Astrocyte (in vitro differentiated cells and primary cell): Measurements from ENCODE around the gene TAAR1. TPM values are rescaled to one million over a fixed set of nuclear protein-coding genes. Genes with fewer than 3 reads are reported as not detected.

Experiments used
- DNase-seq: peaks from one replicate; pipeline ENCODE4 v3.0.0-alpha.2; 2010; ENCODE audit warnings: low read depth
- FAIRE-seq: peaks from 2 replicates; lab custom pipeline; 2011; peaks lifted over from hg19 to GRCh38; lab: Jason Lieb, UNC
- H2AFZ ChIP-seq: 2 replicates; pipeline ENCODE4 v1.6.0; 2012; ENCODE audit warnings: low read depth, low read length, inconsistent platforms
- H3K27ac ChIP-seq: 2 replicates; pipeline ENCODE4 v1.5.1; 2011; ENCODE audit warnings: low read depth, low read length, inconsistent platforms
- H3K27me3 ChIP-seq: 2 replicates; pipeline ENCODE4 v1.6.0; 2011; ENCODE audit warnings: low read length, inconsistent platforms; ENCODE audit not compliant: insufficient read depth
- H3K36me3 ChIP-seq: 2 replicates; pipeline ENCODE4 v1.5.1; 2011; ENCODE audit warnings: low read length, inconsistent platforms; ENCODE audit not compliant: insufficient read depth
- H3K4me1 ChIP-seq: 2 replicates; pipeline ENCODE4 v1.5.1; 2011; ENCODE audit warnings: low read length, inconsistent platforms; ENCODE audit not compliant: insufficient read depth
- H3K4me2 ChIP-seq: 2 replicates; pipeline ENCODE4 v1.6.0; 2012; ENCODE audit warnings: low read length, inconsistent platforms
- H3K4me3 ChIP-seq: 2 replicates; pipeline ENCODE4 v1.5.1; 2011; ENCODE audit warnings: low read depth, mild to moderate bottlenecking, low read length, inconsistent platforms; ENCODE audit not compliant: insufficient read depth
- H3K79me2 ChIP-seq: 2 replicates; pipeline ENCODE4 v1.6.0; 2012; ENCODE audit warnings: mild to moderate bottlenecking, low read length, inconsistent platforms; ENCODE audit not compliant: insufficient read depth
- H3K9ac ChIP-seq: 2 replicates; pipeline ENCODE4 v1.6.0; 2012; ENCODE audit warnings: mild to moderate bottlenecking, low read length, inconsistent platforms
- H3K9me3 ChIP-seq: 2 replicates; pipeline ENCODE4 v1.5.1; 2012; ENCODE audit warnings: low read depth, mild to moderate bottlenecking, low read length, inconsistent platforms; ENCODE audit not compliant: insufficient read depth
- H4K20me1 ChIP-seq: 2 replicates; pipeline ENCODE4 v1.6.0; 2012; ENCODE audit warnings: low read length, inconsistent platforms; ENCODE audit not compliant: insufficient read depth
- H3K27ac Mint-ChIP-seq: one replicate; pipeline ENCODE4 v1.8.0; 2021; ENCODE audit warnings: mild to moderate bottlenecking, mixed read lengths; ENCODE audit not compliant: unreplicated experiment
- H3K27me3 Mint-ChIP-seq: one replicate; pipeline ENCODE4 v1.8.0; 2021; ENCODE audit warnings: low read depth, mixed read lengths; ENCODE audit not compliant: unreplicated experiment
- H3K36me3 Mint-ChIP-seq: one replicate; pipeline ENCODE4 v1.8.0; 2021; ENCODE audit warnings: low read depth, mixed read lengths; ENCODE audit not compliant: unreplicated experiment
- H3K4me1 Mint-ChIP-seq: one replicate; pipeline ENCODE4 v1.8.0; 2021; ENCODE audit warnings: low read depth, mixed read lengths; ENCODE audit not compliant: unreplicated experiment
- H3K4me3 Mint-ChIP-seq: one replicate; pipeline ENCODE4 v1.8.0; 2021; ENCODE audit warnings: mild to moderate bottlenecking, moderate library complexity, mixed read lengths; ENCODE audit not compliant: unreplicated experiment
- H3K9me3 Mint-ChIP-seq: one replicate; pipeline ENCODE4 v1.8.0; 2021; ENCODE audit warnings: mild to moderate bottlenecking, mixed read lengths; ENCODE audit not compliant: unreplicated experiment
- EZH2 ChIP-seq: IDR thresholded peaks from 2 replicates; pipeline ENCODE4 v1.6.1; 2012; ENCODE audit warnings: mild to moderate bottlenecking, low read length, inconsistent platforms; ENCODE audit not compliant: insufficient read depth
- total RNA-seq: library from RNA; stranded (reverse); gene quantifications from 2 replicates; pipeline ENCODE4 v1.2.1, GENCODE V29; 2021
- TF ChIP-seq, protein P1 (sequence below): IDR thresholded peaks from 2 replicates; pipeline ENCODE4 v1.5.1; 2011; ENCODE audit warnings: low read depth, mild to moderate bottlenecking, inconsistent platforms, low read length, moderate library complexity; ENCODE audit not compliant: insufficient read depth

Gene TAAR1
- total RNA-seq, 1 donor from 2014 or later = not detected

DNA sequence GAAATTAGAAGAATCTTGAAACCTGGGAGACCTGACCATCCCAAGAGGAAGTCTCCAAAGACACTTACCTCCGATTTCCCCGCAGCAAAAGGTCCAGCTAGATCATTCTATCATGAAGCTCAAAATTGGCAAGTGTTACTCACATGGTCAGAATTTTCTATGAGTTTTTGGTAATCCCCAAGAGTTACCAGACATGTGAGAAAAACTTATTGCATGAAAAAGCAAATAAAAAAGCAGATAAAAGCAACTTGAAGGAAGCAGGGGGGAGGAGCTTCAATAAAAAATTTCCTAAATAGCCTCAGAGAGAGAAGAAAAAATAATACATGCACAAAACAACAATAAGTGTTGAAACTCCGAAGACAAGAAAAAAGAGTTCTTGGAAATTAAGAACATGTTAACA lies 27.5 kb upstream of the TAAR1 start:
- H2AFZ ChIP-seq = no peak overlapping the region
- DNase-seq (no peak), FAIRE-seq (no peak)
- peaks cover 23% of the 10 kb centered on the region for H3K4me1 Mint-ChIP-seq
- no peak overlapping the region for H3K27ac Mint-ChIP-seq
- H3K36me3 Mint-ChIP-seq = no peaks in the 10 kb centered on the region
- H3K27ac ChIP-seq = no peak overlapping the region
- H3K4me3 ChIP-seq = no peak overlapping the region
- H3K9ac ChIP-seq = no peak overlapping the region
- no peak for TF ChIP-seq EZH2
- TF ChIP-seq, protein P1, sequence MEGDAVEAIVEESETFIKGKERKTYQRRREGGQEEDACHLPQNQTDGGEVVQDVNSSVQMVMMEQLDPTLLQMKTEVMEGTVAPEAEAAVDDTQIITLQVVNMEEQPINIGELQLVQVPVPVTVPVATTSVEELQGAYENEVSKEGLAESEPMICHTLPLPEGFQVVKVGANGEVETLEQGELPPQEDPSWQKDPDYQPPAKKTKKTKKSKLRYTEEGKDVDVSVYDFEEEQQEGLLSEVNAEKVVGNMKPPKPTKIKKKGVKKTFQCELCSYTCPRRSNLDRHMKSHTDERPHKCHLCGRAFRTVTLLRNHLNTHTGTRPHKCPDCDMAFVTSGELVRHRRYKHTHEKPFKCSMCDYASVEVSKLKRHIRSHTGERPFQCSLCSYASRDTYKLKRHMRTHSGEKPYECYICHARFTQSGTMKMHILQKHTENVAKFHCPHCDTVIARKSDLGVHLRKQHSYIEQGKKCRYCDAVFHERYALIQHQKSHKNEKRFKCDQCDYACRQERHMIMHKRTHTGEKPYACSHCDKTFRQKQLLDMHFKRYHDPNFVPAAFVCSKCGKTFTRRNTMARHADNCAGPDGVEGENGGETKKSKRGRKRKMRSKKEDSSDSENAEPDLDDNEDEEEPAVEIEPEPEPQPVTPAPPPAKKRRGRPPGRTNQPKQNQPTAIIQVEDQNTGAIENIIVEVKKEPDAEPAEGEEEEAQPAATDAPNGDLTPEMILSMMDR = no peak
- peaks cover 3% of the 10 kb centered on the region for H3K27me3 ChIP-seq
- no peaks in the 10 kb centered on the region for H3K9me3 Mint-ChIP-seq
- no peaks in the 10 kb centered on the region for H3K79me2 ChIP-seq
- H3K4me3 Mint-ChIP-seq = no peak overlapping the region
- no peaks in the 10 kb centered on the region for H4K20me1 ChIP-seq
- no peaks in the 10 kb centered on the region for H3K4me1 ChIP-seq
- no peaks in the 10 kb centered on the region for H3K36me3 ChIP-seq
- H3K27me3 Mint-ChIP-seq = peaks cover 2% of the 10 kb centered on the region
- H3K9me3 ChIP-seq = no peaks in the 10 kb centered on the region
- H3K4me2 ChIP-seq = no peak overlapping the region

DNA sequence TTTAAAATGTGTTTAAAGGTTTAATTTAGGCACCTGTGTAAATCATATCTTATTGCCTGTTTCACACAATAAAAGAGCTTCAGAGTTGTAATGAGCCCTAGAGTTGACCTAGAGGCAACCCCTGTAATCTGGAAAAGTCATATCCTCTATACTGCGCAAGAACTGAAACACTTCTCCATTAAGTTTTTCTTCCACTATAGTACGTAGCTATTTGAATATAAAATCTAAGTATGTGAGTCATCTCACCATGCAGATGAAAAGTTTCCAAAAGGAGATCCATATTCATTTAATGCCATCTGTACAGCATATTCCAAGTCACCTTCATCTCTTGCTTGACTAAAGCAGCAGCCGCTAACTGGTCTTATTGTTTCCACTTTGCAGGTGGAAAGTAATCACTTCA lies 26.0 kb upstream of the TAAR1 start:
- FAIRE-seq (no peak), DNase-seq (no peak)
- Mint-ChIP-seq H3K27me3 (no peaks in the 10 kb centered on the region), H3K27ac (peak overlapping the region; percentile 22), H3K4me3 (no peak overlapping the region), H3K36me3 (no peaks in the 10 kb centered on the region), H3K4me1 (peaks cover 23% of the 10 kb centered on the region), H3K9me3 (no peaks in the 10 kb centered on the region)
- Histone ChIP-seq H3K79me2 (no peaks in the 10 kb centered on the region), H3K4me2 (no peak overlapping the region), H2AFZ (no peak overlapping the region), H3K4me3 (no peak overlapping the region), H3K9ac (no peak overlapping the region), H3K4me1 (no peaks in the 10 kb centered on the region), H3K9me3 (no peaks in the 10 kb centered on the region), H3K27me3 (peaks cover 3% of the 10 kb centered on the region), H3K27ac (no peak overlapping the region), H3K36me3 (no peaks in the 10 kb centered on the region), H4K20me1 (no peaks in the 10 kb centered on the region)
- TF ChIP-seq, protein P1 = no peak
- TF ChIP-seq EZH2 = no peak

DNA sequence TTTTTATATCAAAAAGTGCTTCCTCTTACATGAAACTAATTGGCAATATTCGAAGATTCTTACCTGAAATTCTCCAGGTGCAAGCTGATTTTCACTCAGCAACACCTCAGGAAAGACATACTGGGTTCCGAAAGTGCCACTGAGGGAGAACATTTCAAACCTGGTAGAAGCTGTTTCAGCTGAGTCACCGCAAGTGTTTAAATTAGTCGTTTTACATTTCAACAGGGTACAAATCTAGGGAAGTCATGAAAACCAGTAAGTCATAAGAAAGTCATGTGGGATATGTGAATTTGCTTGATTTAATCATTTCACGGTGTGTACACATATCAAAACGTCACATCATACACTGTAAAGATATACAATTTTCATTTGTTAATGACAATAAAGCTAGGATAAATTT lies 25.3 kb upstream of the TAAR1 start:
- H3K4me3 ChIP-seq = no peak overlapping the region
- H4K20me1 ChIP-seq = no peaks in the 10 kb centered on the region
- H3K79me2 ChIP-seq = no peaks in the 10 kb centered on the region
- H3K4me2 ChIP-seq = no peak overlapping the region
- no peaks in the 10 kb centered on the region for H3K27me3 ChIP-seq
- DNase-seq = no peak
- no peak for FAIRE-seq
- TF ChIP-seq EZH2 = no peak
- TF ChIP-seq, protein P1 = no peak
- H2AFZ ChIP-seq = no peak overlapping the region
- no peak overlapping the region for H3K27ac ChIP-seq
- Mint-ChIP-seq H3K4me1 (peaks cover 23% of the 10 kb centered on the region), H3K9me3 (no peaks in the 10 kb centered on the region), H3K27me3 (no peaks in the 10 kb centered on the region), H3K4me3 (no peak overlapping the region), H3K36me3 (no peaks in the 10 kb centered on the region), H3K27ac (peak overlapping the region; percentile 91)
- H3K36me3 ChIP-seq = no peaks in the 10 kb centered on the region
- no peaks in the 10 kb centered on the region for H3K4me1 ChIP-seq
- no peaks in the 10 kb centered on the region for H3K9me3 ChIP-seq
- H3K9ac ChIP-seq = no peak overlapping the region
